ENCODE measurements around the gene BCKDHA. TPM values are rescaled to one million over a fixed set of nuclear protein-coding genes. Genes with fewer than 3 reads are reported as not detected.
A peak's percentile ranks its signal among the peaks of the same experiment; 100 is the strongest.

Gene BCKDHA
- total and polyA plus RNA-seq, 9 of the 15 experiments (the other 6 are each of a cell fraction or from before 2014, with no cell fraction given) = 4.5 to 52.5 (median 14.1) TPM

DNA sequence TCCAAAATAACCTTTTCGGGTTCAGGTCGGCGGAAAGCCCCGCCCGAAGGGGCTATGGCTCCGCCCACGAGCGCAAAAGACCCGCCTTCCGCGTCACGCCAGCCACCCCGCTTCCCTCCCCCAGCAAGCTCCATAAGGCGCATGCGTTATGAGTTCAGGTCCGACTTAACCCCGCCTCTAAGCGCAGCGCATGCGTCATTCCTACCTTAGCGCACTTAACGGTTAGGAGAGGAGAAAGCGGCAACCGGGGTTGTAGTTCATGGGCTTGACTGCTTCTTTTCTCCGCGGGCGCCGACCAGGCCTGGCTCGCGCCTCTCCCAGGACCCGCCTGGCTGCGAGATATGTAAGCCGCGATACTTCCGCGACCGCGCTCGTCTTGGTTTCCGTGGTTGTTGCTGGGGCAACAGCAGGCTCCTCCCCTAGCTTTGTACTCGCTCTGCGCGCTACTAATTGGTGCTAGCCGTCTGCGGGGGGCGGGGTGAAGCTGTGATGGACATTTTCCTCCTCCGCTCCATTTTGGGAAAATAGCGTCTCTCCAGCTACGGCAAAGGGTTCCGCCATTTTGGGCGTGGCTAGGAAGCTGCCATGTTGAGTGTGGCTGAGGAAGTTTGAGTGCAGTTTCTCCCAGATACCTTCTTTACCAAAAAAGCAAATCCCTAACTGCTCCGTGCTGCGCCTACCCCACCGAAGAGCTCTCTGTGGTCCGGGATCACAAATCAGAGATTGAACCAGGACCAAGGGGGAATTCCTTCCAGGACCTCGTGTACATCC lies 33.7 kb upstream of the BCKDHA start, which contains the start of gene B9D2 (continued):
- TF ChIP-seq ZNF444 (CRISPR knock-in tag; IDR thresholded peaks at IDR 0.05) (0 out of 2 replicates have a peak, but pooled peaks have one; percentile 27), CREB3 (tag; conservative IDR thresholded peaks at IDR 0.05; ENCODE audit: low read depth) (0 out of 2 replicates have a peak, but pooled peaks have one; percentile 45), VEZF1 (CRISPR knock-in tag; IDR thresholded peaks at IDR 0.05) (peak; percentile 93), NRF1 (conservative IDR thresholded peaks at IDR 0.05 in 1 of 2, IDR thresholded peaks at IDR 0.05 in 1 of 2) (peak; percentile 99), DIDO1 (tag; IDR thresholded peaks at IDR 0.05; ENCODE audit: low read depth) (no peak), CHD4 (IDR thresholded peaks at IDR 0.05; ENCODE audit: insufficient read depth, insufficient replicate concordance, low read depth, low read length, poor library complexity, severe bottlenecking) (no peak), ATF2 (CRISPR knock-in tag; IDR thresholded peaks at IDR 0.05) (no peak), TGIF2 (CRISPR knock-in tag; IDR thresholded peaks at IDR 0.05) (no peak), CBX8 (IDR thresholded peaks at IDR 0.05; ENCODE audit: borderline replicate concordance, extremely low read depth, low read depth, low read length, poor library complexity, severe bottlenecking) (no peak), NFXL1 (CRISPR knock-in tag; IDR thresholded peaks at IDR 0.05) (no peak), ZFP36 (IDR thresholded peaks at IDR 0.05; ENCODE audit: low read depth, low read length, partially characterized antibody) (no peak), IFI16 (CRISPR knock-in tag; IDR thresholded peaks at IDR 0.05) (no peak), TAF1 (IDR thresholded peaks at IDR 0.05; ENCODE audit: control insufficient read depth, extremely low read depth, insufficient read depth, low read length, severe bottlenecking) (no peak), SPI1 (IDR thresholded peaks at IDR 0.05; ENCODE audit: borderline replicate concordance, low read depth, low read length) (peak; percentile 33; the same call in 1 of the 2 replicates), ETV5 (CRISPR knock-in tag; IDR thresholded peaks at IDR 0.05; ENCODE audit: low read depth) (0 out of 2 replicates have a peak, but pooled peaks have one; percentile 3)
- TF ChIP-seq, protein P1, sequence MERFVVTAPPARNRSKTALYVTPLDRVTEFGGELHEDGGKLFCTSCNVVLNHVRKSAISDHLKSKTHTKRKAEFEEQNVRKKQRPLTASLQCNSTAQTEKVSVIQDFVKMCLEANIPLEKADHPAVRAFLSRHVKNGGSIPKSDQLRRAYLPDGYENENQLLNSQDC (CRISPR knock-in tag; IDR thresholded peaks at IDR 0.05) = no peak
- TF ChIP-seq, protein P2, sequence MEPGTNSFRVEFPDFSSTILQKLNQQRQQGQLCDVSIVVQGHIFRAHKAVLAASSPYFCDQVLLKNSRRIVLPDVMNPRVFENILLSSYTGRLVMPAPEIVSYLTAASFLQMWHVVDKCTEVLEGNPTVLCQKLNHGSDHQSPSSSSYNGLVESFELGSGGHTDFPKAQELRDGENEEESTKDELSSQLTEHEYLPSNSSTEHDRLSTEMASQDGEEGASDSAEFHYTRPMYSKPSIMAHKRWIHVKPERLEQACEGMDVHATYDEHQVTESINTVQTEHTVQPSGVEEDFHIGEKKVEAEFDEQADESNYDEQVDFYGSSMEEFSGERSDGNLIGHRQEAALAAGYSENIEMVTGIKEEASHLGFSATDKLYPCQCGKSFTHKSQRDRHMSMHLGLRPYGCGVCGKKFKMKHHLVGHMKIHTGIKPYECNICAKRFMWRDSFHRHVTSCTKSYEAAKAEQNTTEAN (CRISPR knock-in tag; IDR thresholded peaks at IDR 0.05) = no peak

All from K562 (cell line).